Measurements from ENCODE around the gene KRT13.

DNA sequence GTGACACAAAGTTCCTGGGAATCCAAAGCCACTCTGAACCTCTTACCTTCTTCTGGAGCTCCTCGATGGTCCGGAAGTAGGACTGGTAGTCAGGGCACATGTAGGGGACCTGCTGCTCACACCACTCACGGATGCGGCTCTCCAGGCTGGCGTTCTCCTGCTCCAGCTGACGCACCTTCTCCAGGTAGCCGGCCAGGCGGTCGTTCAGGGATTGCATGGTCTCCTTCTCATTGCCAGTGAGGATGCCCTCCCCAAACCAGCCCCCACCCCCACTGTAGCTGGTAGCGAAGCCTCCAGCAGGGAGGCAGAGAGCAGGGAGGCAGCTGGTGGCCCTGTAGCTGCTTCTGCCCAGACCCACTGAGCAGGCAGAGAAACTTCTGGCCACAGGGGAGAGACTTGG is 24.8 kb downstream of the KRT13 start:
- TF ChIP-seq, protein P1, sequence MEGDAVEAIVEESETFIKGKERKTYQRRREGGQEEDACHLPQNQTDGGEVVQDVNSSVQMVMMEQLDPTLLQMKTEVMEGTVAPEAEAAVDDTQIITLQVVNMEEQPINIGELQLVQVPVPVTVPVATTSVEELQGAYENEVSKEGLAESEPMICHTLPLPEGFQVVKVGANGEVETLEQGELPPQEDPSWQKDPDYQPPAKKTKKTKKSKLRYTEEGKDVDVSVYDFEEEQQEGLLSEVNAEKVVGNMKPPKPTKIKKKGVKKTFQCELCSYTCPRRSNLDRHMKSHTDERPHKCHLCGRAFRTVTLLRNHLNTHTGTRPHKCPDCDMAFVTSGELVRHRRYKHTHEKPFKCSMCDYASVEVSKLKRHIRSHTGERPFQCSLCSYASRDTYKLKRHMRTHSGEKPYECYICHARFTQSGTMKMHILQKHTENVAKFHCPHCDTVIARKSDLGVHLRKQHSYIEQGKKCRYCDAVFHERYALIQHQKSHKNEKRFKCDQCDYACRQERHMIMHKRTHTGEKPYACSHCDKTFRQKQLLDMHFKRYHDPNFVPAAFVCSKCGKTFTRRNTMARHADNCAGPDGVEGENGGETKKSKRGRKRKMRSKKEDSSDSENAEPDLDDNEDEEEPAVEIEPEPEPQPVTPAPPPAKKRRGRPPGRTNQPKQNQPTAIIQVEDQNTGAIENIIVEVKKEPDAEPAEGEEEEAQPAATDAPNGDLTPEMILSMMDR (IDR thresholded peaks at IDR 0.05; ENCODE audit: low read length) = no peak
- TF ChIP-seq EZH2 (IDR thresholded peaks at IDR 0.05; ENCODE audit: borderline replicate concordance, low read length) = no peak

Data from OCI-LY1 (cell line).